SW480 (cell line): ENCODE measurements around the gene STK17B.

Experiments
- DNase-seq: peaks from one replicate; pipeline ENCODE4 v3.0.0-alpha.2; 2016; ENCODE audit warnings: low spot score

STK17B gene

DNA sequence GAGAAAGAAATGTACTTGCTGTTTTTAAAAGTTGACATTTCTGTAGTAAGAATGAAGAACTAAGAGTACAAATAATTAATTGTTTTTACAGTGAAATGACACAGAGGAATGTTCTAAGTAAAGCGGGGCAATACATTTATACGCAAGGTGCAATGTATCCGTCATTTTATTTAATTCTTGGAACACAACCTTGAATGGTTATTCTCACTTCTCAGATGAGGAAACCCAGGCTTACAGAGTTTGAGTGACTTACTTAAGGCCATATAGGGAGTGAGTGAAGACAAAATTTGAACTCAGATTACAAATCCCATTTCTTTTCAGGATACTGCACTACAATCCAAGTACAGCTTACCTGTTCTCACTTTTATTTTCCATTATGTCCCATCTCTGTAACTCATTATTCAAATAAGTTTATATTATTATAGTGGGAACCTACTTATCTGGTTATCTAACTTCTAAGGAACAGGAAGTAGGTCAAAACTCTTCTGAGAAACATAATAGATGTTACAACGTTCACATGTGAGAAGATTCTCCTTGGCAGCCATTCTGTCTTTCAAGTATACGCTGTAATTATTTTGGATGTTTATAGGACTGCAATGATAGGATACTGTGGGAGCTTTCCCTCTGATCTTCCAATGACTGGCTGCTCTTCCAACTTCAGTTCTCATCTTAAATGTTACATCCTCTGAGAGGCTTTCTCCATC lies 12.3 kb upstream of the STK17B start:
- DNase-seq, result no peak

DNA sequence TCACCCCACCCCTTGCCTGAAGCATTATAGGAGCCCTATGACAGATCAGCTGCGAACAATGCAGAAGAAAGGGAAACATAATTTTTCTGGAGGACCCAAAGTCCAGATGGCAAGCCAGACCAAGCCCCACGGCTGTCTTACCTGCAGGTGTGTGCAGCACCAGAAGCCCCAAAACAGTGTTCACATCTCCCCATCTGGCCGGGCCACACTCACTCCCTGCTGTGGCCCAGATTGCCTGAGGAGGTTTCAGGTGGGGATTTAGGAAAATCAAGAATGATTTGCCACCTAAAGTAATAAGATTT lies 11.7 kb upstream of the STK17B start:
- no peak for DNase-seq

DNA sequence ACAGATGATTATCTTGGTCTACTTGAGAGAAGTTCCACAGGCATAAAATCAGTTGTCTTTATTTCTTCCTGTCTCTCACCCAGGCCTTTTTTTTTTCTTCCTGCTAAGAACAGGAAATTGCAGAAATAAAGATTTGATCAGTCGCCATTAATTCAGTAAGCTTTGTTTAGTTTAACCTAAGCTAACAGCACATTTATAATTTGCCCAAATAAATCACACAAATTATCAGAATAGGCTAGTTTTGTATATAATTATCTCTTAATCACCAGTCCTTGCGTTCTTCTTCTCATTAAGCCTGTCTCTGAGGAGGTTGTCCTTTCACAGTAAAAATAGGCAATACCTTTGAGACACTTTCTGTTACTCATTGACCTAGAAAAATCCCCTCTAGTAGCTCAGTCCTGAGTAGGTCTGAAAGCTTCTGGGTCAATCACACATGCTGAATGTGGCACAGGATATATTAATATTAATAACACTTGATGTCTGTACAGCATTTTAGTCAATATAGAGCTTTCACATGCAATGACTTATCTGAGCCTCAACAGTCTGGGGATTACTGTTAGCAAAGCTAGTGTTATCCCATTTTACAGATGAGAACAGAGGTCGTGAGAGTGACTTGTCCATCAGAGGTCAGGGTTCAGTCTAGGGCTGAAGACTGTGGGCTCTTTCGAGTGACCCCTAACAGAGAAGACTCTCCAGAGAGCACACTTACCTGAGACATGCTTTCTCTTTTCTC lies 11.2 kb upstream of the STK17B start:
- no peak for DNase-seq

DNA sequence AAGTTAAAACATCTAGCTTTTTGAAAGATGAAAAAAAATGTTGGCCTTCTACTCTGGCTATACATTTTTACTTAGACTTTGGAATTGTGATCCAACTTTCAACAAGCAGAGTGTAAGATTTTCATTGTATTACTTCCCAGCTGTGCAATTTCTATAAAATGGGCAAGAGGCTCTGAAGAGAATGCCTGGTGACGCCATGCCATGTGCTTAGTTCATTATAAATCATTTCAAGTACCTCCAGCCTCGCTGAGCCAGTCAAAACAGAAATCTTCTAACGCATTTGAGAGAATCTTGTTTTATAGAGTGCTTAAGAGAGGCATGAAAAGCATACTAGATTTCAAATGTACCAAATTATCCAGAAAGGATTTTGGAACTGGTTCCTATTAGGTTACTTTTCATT lies 10.1 kb upstream of the STK17B start:
- no peak for DNase-seq

- DNase-seq, result no peak
Observed at GRCh38 chr2:196177124-196177523, 5.7 kb upstream of the STK17B start.

GRCh38 chr2:196176142-196176738 lies 4.9 kb upstream of the STK17B start:
- DNase-seq, result no peak

DNA sequence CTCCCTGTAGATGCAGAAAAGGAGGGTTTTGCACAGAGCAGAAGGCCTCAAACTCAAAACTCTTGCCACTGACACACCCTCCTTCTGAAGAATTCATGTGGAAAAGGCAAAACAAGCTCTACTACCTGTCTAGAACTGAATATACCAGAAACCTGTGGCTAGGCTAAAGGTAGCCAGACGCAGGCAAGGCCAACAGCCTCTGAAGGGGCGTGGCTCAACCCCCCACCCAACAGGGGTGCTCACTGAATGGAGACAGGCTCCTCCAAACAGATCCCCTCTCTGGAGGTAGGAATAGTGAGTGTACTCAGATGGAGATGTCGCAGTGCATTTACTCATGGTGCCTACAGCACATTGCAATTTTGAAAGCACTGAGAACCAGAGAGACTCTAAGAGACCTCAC lies 3.0 kb upstream of the STK17B start:
- DNase-seq, result no peak

DNA sequence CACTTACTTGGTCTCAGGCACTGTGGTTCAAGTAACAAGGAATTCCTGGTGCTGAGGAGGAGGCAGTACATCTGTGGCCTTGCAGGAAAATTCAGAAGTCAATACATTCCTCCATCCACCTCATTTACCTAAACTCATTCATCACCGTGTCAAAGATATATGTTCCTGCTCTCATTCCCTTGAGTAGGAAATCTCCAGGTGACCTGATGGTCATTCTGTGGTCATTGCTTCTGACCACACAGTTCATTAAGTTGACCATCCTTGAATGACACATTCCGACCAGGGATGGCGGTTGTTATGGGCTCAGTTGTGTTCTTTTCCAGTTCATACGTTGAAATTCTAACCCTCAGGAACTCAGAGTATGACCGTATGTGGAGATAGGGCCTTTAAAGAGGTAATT lies 2.1 kb upstream of the STK17B start:
- no peak for DNase-seq

GRCh38 chr2:196172951-196173350 lies 1.6 kb upstream of the STK17B start:
- DNase-seq, result no peak

DNA sequence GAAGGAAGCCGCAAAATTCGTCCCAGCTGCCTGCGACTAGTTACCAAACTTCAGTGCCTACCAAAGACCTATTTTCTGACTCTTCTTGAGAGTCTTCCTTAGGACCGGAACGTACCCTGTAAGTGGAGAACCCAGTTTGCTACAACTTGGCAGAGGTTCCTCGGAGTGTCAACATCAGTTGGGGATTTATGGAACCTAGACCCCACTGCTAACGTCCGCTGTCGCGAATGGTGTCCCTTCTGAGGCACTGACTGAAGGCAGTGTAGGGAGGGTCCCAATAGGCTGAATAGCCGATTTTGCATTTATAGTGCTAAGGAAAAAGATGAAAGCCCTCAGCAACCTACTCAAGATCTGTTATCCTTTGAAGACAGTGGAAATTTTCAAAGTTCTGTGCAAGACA lies 568 bp upstream of the STK17B start:
- no peak for DNase-seq

GRCh38 chr2:196170606-196171247 lies 651 bp downstream of the STK17B start:
- DNase-seq, result peak; percentile 42

- DNase-seq, result peak; percentile 44
Observed at GRCh38 chr2:196170213-196170605, 1.2 kb downstream of the STK17B start.

- no peak for DNase-seq
Observed at GRCh38 chr2:196169516-196169915, 1.9 kb downstream of the STK17B start.

GRCh38 chr2:196168181-196168580 lies 3.2 kb downstream of the STK17B start:
- no peak for DNase-seq

DNA sequence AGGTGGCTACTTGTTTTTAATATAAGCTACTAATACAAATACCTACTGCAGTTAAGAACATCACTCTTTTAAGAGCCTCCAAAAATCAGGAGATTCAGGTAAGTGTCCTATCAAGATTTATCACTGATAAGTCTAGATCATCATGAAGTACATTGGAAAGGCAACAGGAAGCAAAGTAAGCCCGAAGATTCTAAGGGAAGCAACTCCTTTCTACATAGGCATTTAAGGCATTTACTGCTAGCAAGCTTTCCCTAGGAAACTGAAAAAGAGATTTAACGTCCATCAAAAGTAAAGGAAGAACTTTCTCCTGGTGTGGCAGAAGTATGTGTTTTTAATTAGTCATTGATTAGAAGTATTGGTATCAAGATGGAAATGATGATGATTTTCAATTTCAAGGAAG lies 3.7 kb downstream of the STK17B start:
- no peak for DNase-seq

DNA sequence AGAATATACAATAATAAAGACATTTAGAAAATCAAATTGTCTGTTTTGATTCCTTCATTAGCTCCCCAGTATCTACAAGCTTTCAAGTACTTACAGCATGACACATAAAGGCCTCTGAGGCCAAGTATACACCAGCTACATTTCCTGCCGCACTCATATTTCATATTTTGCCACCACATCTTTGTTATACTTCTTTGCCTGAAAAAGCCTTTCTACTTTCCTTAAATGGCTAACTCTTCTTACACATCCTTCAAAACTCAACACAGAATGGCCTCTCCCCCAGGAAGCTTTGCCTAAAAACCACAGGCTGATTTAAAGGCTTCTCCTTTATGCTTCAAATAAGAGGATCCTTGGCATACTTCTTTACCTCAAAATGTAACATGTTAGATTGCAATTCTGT lies 4.5 kb downstream of the STK17B start:
- DNase-seq, result no peak

DNA sequence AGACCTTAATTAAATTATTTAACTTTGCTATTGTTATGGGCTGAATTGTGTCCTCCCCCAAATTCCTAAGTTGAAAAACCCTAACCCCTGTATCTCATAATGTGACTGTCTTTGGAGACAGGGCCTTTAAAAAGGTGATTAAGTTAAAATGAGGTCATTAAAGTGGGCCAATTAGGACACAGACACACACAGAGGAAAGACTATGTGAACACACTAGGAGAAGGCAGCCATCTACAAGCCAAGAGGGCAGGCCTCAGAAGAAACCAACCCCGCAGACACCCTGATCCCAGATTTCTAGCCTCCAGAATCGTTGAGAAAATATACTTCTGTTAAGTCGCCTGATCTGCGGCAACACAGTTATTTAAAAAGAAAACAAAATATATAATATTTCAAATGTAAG lies 6.4 kb downstream of the STK17B start:
- no peak for DNase-seq

GRCh38 chr2:196163285-196163684 lies 8.1 kb downstream of the STK17B start:
- DNase-seq, result no peak

GRCh38 chr2:196162586-196163175 lies 8.7 kb downstream of the STK17B start:
- DNase-seq, result no peak

DNA sequence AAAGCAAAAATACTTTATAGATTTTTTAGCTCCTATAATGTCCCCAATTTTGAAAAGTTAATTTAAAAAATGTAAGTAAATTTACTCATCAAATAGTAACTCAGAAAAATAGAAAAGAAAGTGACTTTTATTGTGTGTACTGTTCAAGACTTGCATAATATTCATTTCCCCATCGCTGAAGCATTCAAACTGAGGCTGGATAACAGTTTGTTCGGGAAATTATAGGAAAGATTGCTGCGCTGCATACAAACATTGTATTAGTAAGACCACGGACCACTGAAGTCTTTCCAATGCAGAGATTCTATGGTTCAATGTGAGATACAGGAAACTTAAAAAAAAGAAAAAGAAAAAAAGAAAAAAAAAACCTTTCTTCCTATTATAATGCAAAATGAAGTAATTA lies 10.4 kb downstream of the STK17B start:
- no peak for DNase-seq

- peak; percentile 82 for DNase-seq
Observed at GRCh38 chr2:196160101-196160500, 11.3 kb downstream of the STK17B start.

DNA sequence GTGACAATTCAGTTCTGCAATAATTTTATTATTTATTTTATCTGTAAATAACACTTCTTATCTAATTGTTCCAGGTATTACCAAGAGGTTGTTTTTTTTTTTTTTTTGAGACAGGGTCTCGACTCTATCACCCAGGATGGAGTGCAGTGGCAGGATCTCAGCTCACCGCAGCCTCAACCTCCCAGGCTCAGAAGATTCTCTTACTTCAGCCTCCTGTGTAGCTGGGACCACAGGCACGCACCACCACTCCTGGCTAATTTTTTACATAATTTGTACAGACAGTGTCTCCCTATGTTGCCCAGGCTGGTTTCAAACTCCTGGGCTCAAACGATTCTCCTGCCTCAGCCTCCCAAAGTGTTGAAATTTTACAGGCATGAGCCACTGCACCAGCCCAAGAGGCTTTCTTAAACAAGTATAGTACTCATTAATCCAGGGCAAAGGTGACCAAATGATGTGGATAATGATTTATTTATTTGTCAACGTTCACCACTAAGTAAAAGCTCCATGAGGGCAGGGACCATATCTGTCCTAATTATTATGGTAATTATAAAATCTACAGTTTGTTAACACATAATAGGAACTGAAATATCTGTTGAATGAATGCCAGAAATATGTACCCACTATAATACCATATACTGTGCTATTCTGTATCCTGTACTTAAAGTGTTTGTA lies 12.0 kb downstream of the STK17B start:
- DNase-seq, result no peak
